IMR-90 (cell line): ENCODE results near the gene DNMT1. TPM values are rescaled to one million over a fixed set of nuclear protein-coding genes. Genes with fewer than 3 reads are reported as not detected.

Source experiments
- ATAC-seq: fragments of 200-7000 bp; cut with Tn5 transposase; 2 replicates; pipeline ENCODE4 v1.9.1; 2020; ENCODE audit warnings: low read depth, mild to moderate bottlenecking, moderate library complexity
- BruUV-seq: library from RNA; stranded (reverse); fragments of 400-500 nt; replicated peaks from 2 replicates; lab custom pipeline; 2021; lab: Mats Ljungman, UMichigan
- CTCF ChIA-PET: fragments of 300-600 bp; formaldehyde crosslinking; extraction: SDS; loops from one replicate; lab custom pipeline; 2021; ENCODE audit warnings: antibody characterized with exemption; lab: Yijun Ruan, JAX
- POLR2A ChIA-PET: fragments of 300-600 bp; sonication (Branson Sonifier 250); formaldehyde crosslinking; loops from one replicate; lab custom pipeline; 2022; ENCODE audit warnings: antibody characterized with exemption; ENCODE audit not compliant: unreplicated experiment; lab: Charles Lee
- DNase-seq: peaks from one replicate; pipeline ENCODE4 v3.0.0; 2013
- H2AFZ ChIP-seq: replicated peaks from 2 replicates; pipeline ENCODE3; 2013; ENCODE audit warnings: low read length, mild to moderate bottlenecking; ENCODE audit not compliant: poor library complexity
- H2AK5ac ChIP-seq: 2 replicates; pipeline ENCODE4 v1.6.1; 2013; ENCODE audit warnings: low read depth, low read length, inconsistent platforms
- H2AK9ac ChIP-seq: replicated peaks from 2 replicates; pipeline ENCODE3; 2013; ENCODE audit warnings: mild to moderate bottlenecking, low read depth, low read length, moderate library complexity; ENCODE audit not compliant: poor library complexity
- H2BK120ac ChIP-seq: 2 replicates; pipeline ENCODE4 v1.6.1; 2013; ENCODE audit warnings: low read depth, low read length, inconsistent platforms
- H2BK15ac ChIP-seq: 3 replicates; pipeline ENCODE4 v1.6.1; 2013; ENCODE audit warnings: low read depth, low read length, inconsistent platforms
- H2BK20ac ChIP-seq: 2 replicates; pipeline ENCODE4 v1.6.1; 2013; ENCODE audit warnings: low read depth, mild to moderate bottlenecking, inconsistent platforms, low read length, moderate library complexity
- H2BK5ac ChIP-seq: 2 replicates; pipeline ENCODE4 v1.6.1; 2013; ENCODE audit warnings: mild to moderate bottlenecking, low read depth, low read length, inconsistent platforms; ENCODE audit not compliant: poor library complexity, severe bottlenecking
- H3K14ac ChIP-seq: replicated peaks from 2 replicates; pipeline ENCODE4 v1.6.1; 2013; ENCODE audit warnings: low read depth, low read length, inconsistent platforms
- H3K18ac ChIP-seq: 2 replicates; pipeline ENCODE4 v1.6.1; 2013; ENCODE audit warnings: low read depth, low read length, control low read depth
- H3K23ac ChIP-seq: 2 replicates; pipeline ENCODE4 v1.6.1; 2013; ENCODE audit warnings: low read depth, low read length, inconsistent platforms
- H3K27ac ChIP-seq: 2 replicates; pipeline ENCODE4 v1.5.1; 2013; ENCODE audit warnings: mild to moderate bottlenecking, control low read depth, low read length; ENCODE audit not compliant: insufficient read depth
- H3K27me3 ChIP-seq: 2 replicates; pipeline ENCODE4 v1.6.1; 2013; ENCODE audit warnings: low read length; ENCODE audit not compliant: control insufficient read depth, insufficient read depth
- H3K36me3 ChIP-seq: 2 replicates; pipeline ENCODE4 v1.6.1; 2013; ENCODE audit warnings: low read length, mixed read lengths; ENCODE audit not compliant: control insufficient read depth, insufficient read depth
- H3K4ac ChIP-seq: 2 replicates; pipeline ENCODE4 v1.6.1; 2013; ENCODE audit warnings: low read depth, low read length, inconsistent platforms
- H3K4me1 ChIP-seq: 2 replicates; pipeline ENCODE4 v1.6.1; 2013; ENCODE audit warnings: low read length, mixed read lengths; ENCODE audit not compliant: control insufficient read depth, insufficient read depth
- H3K4me2 ChIP-seq: 2 replicates; pipeline ENCODE4 v1.6.1; 2013; ENCODE audit warnings: low read depth, mild to moderate bottlenecking, control low read depth, low read length, moderate library complexity
- H3K4me3 ChIP-seq: 2 replicates; pipeline ENCODE4 v1.5.1; 2013; ENCODE audit warnings: low read depth, mild to moderate bottlenecking, control low read depth, low read length, moderate library complexity; ENCODE audit not compliant: insufficient read depth
- H3K56ac ChIP-seq: 2 replicates; pipeline ENCODE4 v1.6.1; 2013; ENCODE audit warnings: low read length, inconsistent platforms; ENCODE audit not compliant: insufficient read depth; ENCODE audit errors: extremely low read depth
- H3K79me1 ChIP-seq, 2 experiments: 2 replicates each; pipeline ENCODE4 v1.6.1; 2013; ENCODE audit warnings: low read length in 2 of 2, inconsistent platforms in 1 of 2, low read depth in 1 of 2
- H3K9ac ChIP-seq: 2 replicates; pipeline ENCODE4 v1.6.1; 2013; ENCODE audit warnings: low read depth, low read length, control low read depth
- H3K9me1 ChIP-seq: 2 replicates; pipeline ENCODE4 v1.6.1; 2013; ENCODE audit warnings: low read length, inconsistent platforms; ENCODE audit not compliant: insufficient read depth
- H3K9me3 ChIP-seq: 2 replicates; pipeline ENCODE4 v1.6.1; 2013; ENCODE audit warnings: low read length; ENCODE audit not compliant: control insufficient read depth, insufficient read depth
- H4K20me1 ChIP-seq: 2 replicates; pipeline ENCODE4 v1.6.1; 2013; ENCODE audit warnings: low read length, inconsistent platforms; ENCODE audit not compliant: insufficient read depth
- H4K5ac ChIP-seq: 2 replicates; pipeline ENCODE4 v1.6.1; 2013; ENCODE audit warnings: mild to moderate bottlenecking, low read depth, low read length, control low read depth
- H4K8ac ChIP-seq, 2 experiments: 2 replicates each; pipeline ENCODE4 v1.6.1; 2013; ENCODE audit warnings: low read depth in 2 of 2, low read length in 2 of 2, control low read depth in 1 of 2, inconsistent platforms in 1 of 2
- H4K91ac ChIP-seq: 2 replicates; pipeline ENCODE4 v1.6.1; 2013; ENCODE audit warnings: low read depth, low read length, inconsistent platforms; ENCODE audit not compliant: insufficient read depth
- POLR2A ChIP-seq: IDR thresholded peaks from 2 replicates; pipeline ENCODE4 v1.6.1; 2012; ENCODE audit warnings: mild to moderate bottlenecking, low read depth, low read length
- SMC3 ChIP-seq: fragments of 150-350 bp; IDR thresholded peaks from 2 replicates; pipeline ENCODE4 v1.6.1; 2016; ENCODE audit warnings: low read depth, mild to moderate bottlenecking, antibody characterized with exemption, low read length, moderate library complexity
- WGBS, 2 experiments: methylation state at CpG; one replicate each; pipeline versions ENCODE4 v1.1.5 to v1.1.7; 2013; ENCODE audit warnings: missing lambda C conversion rate in 2 of 2; ENCODE audit not compliant: insufficient read length in 1 of 2; ENCODE audit errors: extremely low coverage in 2 of 2; 5-methylcytosine and 5-hydroxymethylcytosine counted together
- dilution Hi-C: fragments of 300-500 bp; cut with HindIII; formaldehyde crosslinking; loops from one replicate; pipeline ENCODE4 v1.14.3; 2018; ENCODE audit warnings: low sequenced_read_pairs; ENCODE audit not compliant: unreplicated experiment
- in situ Hi-C: fragments of 300-500 bp; cut with MboI; formaldehyde crosslinking; loops from 3 replicates; pipeline ENCODE4 v1.14.3; 2019; ENCODE audit warnings: low sequenced_read_pairs, inconsistent platforms, mixed read lengths
- intact Hi-C: fragments of 100-400 bp; cut with micrococcal nuclease; formaldehyde crosslinking; loops from 2 replicates; pipeline ENCODE4 v1.10.0; 2022
- polyA plus RNA-seq, 3 experiments: library from polyadenylated mRNA; depleted of rRNA; stranded (reverse); fragments of >200 nt; gene quantifications; 2 replicates each; pipeline ENCODE4 v1.2.3, GENCODE V29; 2012; ENCODE audit warnings: low replicate concordance in 1 of 3
- total RNA-seq: library from RNA; depleted of rRNA; stranded (reverse); fragments of >200 nt; gene quantifications from 2 replicates; pipeline ENCODE4 v1.2.3, GENCODE V29; 2012

Gene DNMT1
- total and polyA plus RNA-seq, 2 of the 4 experiments (the other 2 are of a cell fraction), result 26.2 to 83.6 TPM

GRCh38 chr19:10217085-10217484 is 22.3 kb upstream of the DNMT1 start:
- no peak overlapping the region for H3K56ac ChIP-seq
- TF ChIP-seq POLR2A (no peak), SMC3 (no peak)
- no peak overlapping the region for H3K14ac ChIP-seq
- peaks cover 5% of the 10 kb centered on the region for H3K4me1 ChIP-seq
- H2BK15ac ChIP-seq, result no peak overlapping the region
- no peak overlapping the region for H3K4me2 ChIP-seq
- H3K27me3 ChIP-seq, result no peaks in the 10 kb centered on the region
- H3K18ac ChIP-seq, result no peak overlapping the region
- POLR2A ChIA-PET, result no interaction called here
- H4K91ac ChIP-seq, result no peak overlapping the region
- no peak overlapping the region for H2BK120ac ChIP-seq
- H4K8ac ChIP-seq, result no peak overlapping the region
- H3K9me3 ChIP-seq, result no peaks in the 10 kb centered on the region
- H3K4me3 ChIP-seq, result no peak overlapping the region
- no peak overlapping the region for H3K23ac ChIP-seq
- no peak overlapping the region for H2AFZ ChIP-seq
- H2BK20ac ChIP-seq, result no peak overlapping the region
- CTCF ChIA-PET, result interaction anchor here (0.7 to 1.5 kb wide), 2 partner anchors 11 to 35 kb away, joined by 4 read pairs; no protein-coding TSS in a partner anchor
- ATAC-seq (no peak), DNase-seq (no peak)
- no peak overlapping the region for H3K27ac ChIP-seq
- in situ Hi-C loops, result no loop called here
- dilution Hi-C loops, result no loop called here
- no peak overlapping the region for H4K5ac ChIP-seq
- H3K9me1 ChIP-seq, result 0 out of 2 replicates have a peak, but pooled peaks cover 3% of the 10 kb centered on the region
- no TSS peak for BruUV-seq
- H3K79me1 ChIP-seq, result peaks cover 3 to 27% of the 10 kb centered on the region in 2 experiments; a peak in 3 of 4 replicates
- 100% methylated on average over 4 of the region's 9 CpGs; no CpG with 5 or more reads in 1 of the 2 experiments for WGBS, 2 experiments
- no peaks in the 10 kb centered on the region; the same call in 1 of the 2 replicates for H4K20me1 ChIP-seq
- intact Hi-C loops, result no loop called here
- H2AK9ac ChIP-seq, result no peak overlapping the region
- no peak overlapping the region for H3K9ac ChIP-seq
- peaks cover 16% of the 10 kb centered on the region; the same call in 1 of the 2 replicates for H3K36me3 ChIP-seq
- H3K4ac ChIP-seq, result no peak overlapping the region
- no peak overlapping the region for H2BK5ac ChIP-seq
- no peak overlapping the region for H2AK5ac ChIP-seq
